OCI-LY3 (cell line): ENCODE results near the gene CLIP4.

Source experiments
- H2AFZ ChIP-seq: fragments of 200-600, 300-600 bp; shearing (Covaris generic); 2 replicates; pipeline ENCODE4 v1.6.0; 2014; ENCODE audit warnings: antibody characterized with exemption, low read depth, low read length
- H3K27ac ChIP-seq: fragments of 200-600, 300-600 bp; sonication (generic); 2 replicates; pipeline ENCODE4 v1.5.1; 2014; ENCODE audit warnings: mild to moderate bottlenecking, low read length, moderate library complexity, mixed read lengths
- H3K27me3 ChIP-seq: fragments of 200-600, 300-600 bp; sonication (generic); 2 replicates; pipeline ENCODE4 v1.6.1; 2014; ENCODE audit warnings: low read depth, low read length, mixed read lengths
- H3K36me3 ChIP-seq: fragments of 200-600, 300-600 bp; sonication (generic); replicated peaks from 2 replicates; pipeline ENCODE3; 2014; ENCODE audit warnings: low read depth, low read length, mixed read lengths
- H3K4me1 ChIP-seq: fragments of 300-600, 200-600 bp; sonication (generic); 2 replicates; pipeline ENCODE4 v1.6.1; 2014; ENCODE audit warnings: low read length, mixed read lengths
- H3K4me2 ChIP-seq: fragments of 200-600, 300-600 bp; sonication (generic); 2 replicates; pipeline ENCODE4 v1.6.1; 2014; ENCODE audit warnings: low read length, mixed read lengths
- H3K4me3 ChIP-seq: fragments of 300-600, 200-600 bp; sonication (generic); 2 replicates; pipeline ENCODE4 v1.5.1; 2014; ENCODE audit warnings: antibody characterized with exemption, mild to moderate bottlenecking, low read length, moderate library complexity
- H3K79me2 ChIP-seq: fragments of 300-600, 200-600 bp; shearing (Covaris generic); 2 replicates; pipeline ENCODE4 v1.6.1; 2014; ENCODE audit warnings: mild to moderate bottlenecking, low read length, mixed read lengths
- H3K9ac ChIP-seq: fragments of 300-600, 200-600 bp; shearing (Covaris generic); 2 replicates; pipeline ENCODE4 v1.6.0; 2014; ENCODE audit warnings: mild to moderate bottlenecking, low read length, moderate library complexity
- H3K9me3 ChIP-seq: fragments of 200-600, 300-600 bp; shearing (Covaris generic); 2 replicates; pipeline ENCODE4 v1.6.1; 2014; ENCODE audit warnings: low read length, mixed read lengths; ENCODE audit not compliant: insufficient read depth
- H4K20me1 ChIP-seq: fragments of 200-600, 300-600 bp; sonication (generic); 2 replicates; pipeline ENCODE4 v1.6.1; 2016; ENCODE audit warnings: low read length, mixed read lengths; ENCODE audit not compliant: insufficient read depth
- EZH2phosphoT487 ChIP-seq: fragments of 200-600 bp; shearing (Covaris generic); IDR thresholded peaks from 2 replicates; pipeline ENCODE4 v1.6.1; 2018; ENCODE audit warnings: antibody characterized with exemption, mixed run types, low read depth
- TF ChIP-seq, protein P1 (sequence below): fragments of 200-600, 300-600 bp; sonication (generic); IDR thresholded peaks from 2 replicates; pipeline ENCODE4 v1.5.1; 2014; ENCODE audit warnings: antibody characterized with exemption, low read length, low read depth

CLIP4 gene

DNA sequence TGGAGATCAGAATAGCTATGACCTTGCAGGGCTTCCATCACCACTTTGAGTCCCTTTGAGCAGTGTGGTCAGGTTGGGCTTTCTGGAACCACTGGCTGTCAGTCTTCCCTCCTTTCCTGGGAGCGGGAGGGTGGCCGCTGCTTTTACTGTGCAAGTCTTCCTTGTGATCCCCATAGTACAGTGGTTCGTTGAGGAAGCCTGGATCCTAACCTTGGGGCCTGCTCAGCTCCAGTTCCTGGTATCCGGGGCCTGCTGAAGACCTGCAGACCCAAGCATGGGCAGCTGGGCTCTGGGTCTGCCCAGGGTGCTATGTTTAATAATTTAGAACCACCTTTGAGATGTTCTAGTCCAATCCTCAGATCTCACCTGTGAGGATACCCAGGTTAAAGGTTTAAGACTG, 104.2 kb downstream of the CLIP4 start:
- Histone ChIP-seq H3K4me1 (no peaks in the 10 kb centered on the region), H3K4me2 (no peak overlapping the region), H2AFZ (no peak overlapping the region), H4K20me1 (no peaks in the 10 kb centered on the region), H3K27ac (no peak overlapping the region), H3K27me3 (peaks cover 5% of the 10 kb centered on the region; the same call in 1 of the 2 replicates), H3K9me3 (no peaks in the 10 kb centered on the region), H3K4me3 (no peak overlapping the region), H3K36me3 (no peaks in the 10 kb centered on the region), H3K79me2 (no peaks in the 10 kb centered on the region), H3K9ac (no peak overlapping the region)
- TF ChIP-seq EZH2phosphoT487: no peak
- TF ChIP-seq, protein P1, sequence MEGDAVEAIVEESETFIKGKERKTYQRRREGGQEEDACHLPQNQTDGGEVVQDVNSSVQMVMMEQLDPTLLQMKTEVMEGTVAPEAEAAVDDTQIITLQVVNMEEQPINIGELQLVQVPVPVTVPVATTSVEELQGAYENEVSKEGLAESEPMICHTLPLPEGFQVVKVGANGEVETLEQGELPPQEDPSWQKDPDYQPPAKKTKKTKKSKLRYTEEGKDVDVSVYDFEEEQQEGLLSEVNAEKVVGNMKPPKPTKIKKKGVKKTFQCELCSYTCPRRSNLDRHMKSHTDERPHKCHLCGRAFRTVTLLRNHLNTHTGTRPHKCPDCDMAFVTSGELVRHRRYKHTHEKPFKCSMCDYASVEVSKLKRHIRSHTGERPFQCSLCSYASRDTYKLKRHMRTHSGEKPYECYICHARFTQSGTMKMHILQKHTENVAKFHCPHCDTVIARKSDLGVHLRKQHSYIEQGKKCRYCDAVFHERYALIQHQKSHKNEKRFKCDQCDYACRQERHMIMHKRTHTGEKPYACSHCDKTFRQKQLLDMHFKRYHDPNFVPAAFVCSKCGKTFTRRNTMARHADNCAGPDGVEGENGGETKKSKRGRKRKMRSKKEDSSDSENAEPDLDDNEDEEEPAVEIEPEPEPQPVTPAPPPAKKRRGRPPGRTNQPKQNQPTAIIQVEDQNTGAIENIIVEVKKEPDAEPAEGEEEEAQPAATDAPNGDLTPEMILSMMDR: no peak

DNA sequence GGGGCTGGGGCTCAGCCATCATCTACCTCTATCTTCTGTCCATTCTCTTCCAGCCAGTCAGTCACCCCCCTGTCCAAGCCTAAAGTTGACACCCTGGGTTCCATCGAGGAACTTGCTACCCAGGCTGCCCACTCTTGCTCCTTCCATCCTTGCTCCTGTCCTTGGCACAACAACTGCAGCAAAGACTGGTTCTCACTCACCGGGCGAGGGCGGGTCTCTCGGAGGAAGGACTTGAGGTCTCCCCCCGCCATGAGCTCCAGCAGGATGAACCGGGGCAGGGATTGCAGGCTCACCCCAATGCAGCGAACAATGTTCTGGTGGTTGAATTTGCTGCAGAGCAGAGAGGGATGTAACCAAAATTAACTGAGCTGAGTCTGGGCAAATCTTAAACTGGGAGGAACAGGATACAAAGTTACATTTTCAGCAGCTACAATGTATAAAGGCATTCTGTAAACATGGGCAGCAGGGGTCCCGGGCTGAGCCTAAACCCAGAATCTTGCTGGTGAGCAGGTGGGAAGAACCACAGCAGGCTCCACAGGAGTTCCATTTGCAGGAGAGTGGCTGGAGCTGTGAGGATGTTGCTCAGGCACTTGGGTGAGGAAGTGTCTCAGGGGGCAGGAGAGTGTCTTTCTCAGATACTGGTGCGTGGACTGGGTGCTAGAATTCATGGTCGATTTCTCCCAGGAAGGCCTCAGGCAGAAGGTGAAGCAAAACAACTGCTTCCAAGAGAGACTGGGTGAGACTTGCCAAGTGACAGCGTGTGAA, 105.5 kb downstream of the CLIP4 start:
- H3K4me3 ChIP-seq: no peak overlapping the region
- H3K27me3 ChIP-seq: peaks cover 10% of the 10 kb centered on the region; the same call in 1 of the 2 replicates
- TF ChIP-seq, protein P1: no peak
- TF ChIP-seq EZH2phosphoT487: no peak
- no peaks in the 10 kb centered on the region for H3K4me1 ChIP-seq
- no peaks in the 10 kb centered on the region for H4K20me1 ChIP-seq
- no peaks in the 10 kb centered on the region for H3K36me3 ChIP-seq
- H3K4me2 ChIP-seq: no peak overlapping the region
- H3K9me3 ChIP-seq: no peaks in the 10 kb centered on the region
- H3K27ac ChIP-seq: no peak overlapping the region
- no peak overlapping the region for H2AFZ ChIP-seq
- no peak overlapping the region for H3K9ac ChIP-seq
- H3K79me2 ChIP-seq: no peaks in the 10 kb centered on the region

DNA sequence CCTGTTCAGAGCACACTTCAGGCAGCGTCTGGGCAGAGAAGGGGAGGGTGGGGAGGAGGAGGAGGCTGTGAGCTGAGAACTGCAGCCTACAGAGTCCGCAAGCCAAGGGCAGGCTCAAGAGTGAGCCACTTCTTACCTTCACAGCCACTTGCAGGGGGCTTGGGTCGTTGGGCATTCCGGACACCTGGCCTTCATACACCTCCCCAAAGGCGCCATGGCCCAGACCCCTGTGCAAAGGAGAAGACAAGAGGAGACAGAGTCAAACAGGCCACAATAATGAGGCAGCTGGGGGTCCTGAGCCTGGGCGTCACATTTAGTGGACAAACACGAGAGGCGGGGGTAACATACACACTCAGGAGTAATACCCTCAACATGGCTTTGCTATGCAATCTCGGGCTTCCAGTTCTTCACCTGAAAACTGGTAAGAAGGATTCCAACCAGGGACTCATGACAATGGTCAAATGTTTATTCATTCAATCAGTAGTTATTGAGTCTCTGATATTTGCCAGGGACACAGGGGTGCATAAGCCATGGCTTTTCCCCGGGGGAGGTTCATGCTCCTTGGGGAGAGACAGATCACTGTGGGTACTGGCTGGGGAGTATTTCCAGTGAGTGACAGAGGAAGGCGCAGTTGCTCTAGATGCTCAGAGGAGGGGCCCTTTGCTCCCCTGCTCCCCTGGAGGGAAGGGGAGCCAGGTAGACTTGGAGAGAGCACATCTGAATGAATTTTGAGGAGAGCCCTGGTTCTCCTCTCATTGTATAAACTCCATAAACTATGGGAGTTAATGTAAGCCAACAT, 107.4 kb downstream of the CLIP4 start:
- Histone ChIP-seq H3K79me2 (no peaks in the 10 kb centered on the region), H3K4me2 (no peak overlapping the region), H3K36me3 (no peaks in the 10 kb centered on the region), H3K27ac (no peak overlapping the region), H3K9me3 (no peaks in the 10 kb centered on the region), H3K4me1 (no peaks in the 10 kb centered on the region), H2AFZ (no peak overlapping the region), H3K27me3 (peaks cover 19% of the 10 kb centered on the region; the same call in 1 of the 2 replicates), H3K9ac (no peak overlapping the region), H3K4me3 (no peak overlapping the region), H4K20me1 (no peaks in the 10 kb centered on the region)
- TF ChIP-seq, protein P1: no peak
- TF ChIP-seq EZH2phosphoT487: no peak

DNA sequence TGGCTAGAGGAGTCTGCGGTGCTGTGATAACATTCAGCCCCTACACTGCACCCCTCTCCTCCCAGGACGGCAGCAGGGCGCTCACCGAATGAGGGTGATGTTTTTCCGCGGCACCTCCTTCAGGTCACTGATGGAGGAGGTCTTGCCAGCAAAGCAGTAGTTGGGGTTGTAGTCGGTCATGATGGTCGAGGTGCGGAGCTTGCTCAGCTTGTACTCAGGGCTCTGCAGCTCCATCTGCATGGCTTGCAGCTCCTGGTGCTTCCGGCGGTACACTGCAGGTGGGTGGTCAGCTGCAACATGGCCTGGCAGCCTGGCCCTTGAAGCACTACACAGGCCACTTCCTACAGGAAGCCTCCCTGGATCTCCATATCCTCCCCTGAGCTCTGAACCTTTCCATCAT, 108.0 kb downstream of the CLIP4 start:
- no peak overlapping the region for H2AFZ ChIP-seq
- H4K20me1 ChIP-seq: no peaks in the 10 kb centered on the region
- no peak overlapping the region for H3K27ac ChIP-seq
- TF ChIP-seq, protein P1: no peak
- no peak for TF ChIP-seq EZH2phosphoT487
- no peaks in the 10 kb centered on the region for H3K36me3 ChIP-seq
- H3K27me3 ChIP-seq: peaks cover 20% of the 10 kb centered on the region; the same call in 1 of the 2 replicates
- H3K9ac ChIP-seq: no peak overlapping the region
- no peaks in the 10 kb centered on the region for H3K9me3 ChIP-seq
- no peaks in the 10 kb centered on the region for H3K4me1 ChIP-seq
- no peaks in the 10 kb centered on the region for H3K79me2 ChIP-seq
- H3K4me2 ChIP-seq: no peak overlapping the region
- no peak overlapping the region for H3K4me3 ChIP-seq
